Brain pericyte (primary cell): ENCODE measurements around the gene PTGFR.

ENCODE experiments used
- DNase-seq: peaks from one replicate; pipeline ENCODE4 v3.0.0-alpha.2; 2012; ENCODE audit warnings: low read depth, low spot score

The PTGFR gene, protein sequence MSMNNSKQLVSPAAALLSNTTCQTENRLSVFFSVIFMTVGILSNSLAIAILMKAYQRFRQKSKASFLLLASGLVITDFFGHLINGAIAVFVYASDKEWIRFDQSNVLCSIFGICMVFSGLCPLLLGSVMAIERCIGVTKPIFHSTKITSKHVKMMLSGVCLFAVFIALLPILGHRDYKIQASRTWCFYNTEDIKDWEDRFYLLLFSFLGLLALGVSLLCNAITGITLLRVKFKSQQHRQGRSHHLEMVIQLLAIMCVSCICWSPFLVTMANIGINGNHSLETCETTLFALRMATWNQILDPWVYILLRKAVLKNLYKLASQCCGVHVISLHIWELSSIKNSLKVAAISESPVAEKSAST

GRCh38 chr1:78490861-78491450 lies at the start of gene PTGFR:
PTGFR (plus strand) TSS chr1:78490974; CDS start chr1:78492744, 1,770 bp downstream.
- DNase-seq = no peak

DNA sequence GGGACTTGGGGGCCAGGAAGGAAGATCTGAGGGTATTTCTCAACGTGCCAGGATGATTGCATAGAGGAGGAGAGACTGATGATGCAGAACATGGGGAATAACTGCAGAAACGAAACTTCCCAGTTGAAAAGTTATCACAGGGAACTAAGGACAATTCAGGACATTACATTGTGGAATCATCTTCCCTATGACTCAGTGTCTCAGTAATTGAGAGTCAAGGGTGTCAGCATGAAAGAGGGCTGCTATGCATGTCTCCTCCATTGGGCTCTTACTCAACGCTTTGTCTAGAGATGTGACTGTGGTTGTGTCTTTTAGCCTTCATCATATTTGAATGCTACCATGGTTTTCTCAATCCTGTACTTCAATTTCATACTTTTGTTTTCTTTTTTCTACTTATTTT lies 48.9 kb upstream of the PTGFR start:
- DNase-seq = no peak

DNA sequence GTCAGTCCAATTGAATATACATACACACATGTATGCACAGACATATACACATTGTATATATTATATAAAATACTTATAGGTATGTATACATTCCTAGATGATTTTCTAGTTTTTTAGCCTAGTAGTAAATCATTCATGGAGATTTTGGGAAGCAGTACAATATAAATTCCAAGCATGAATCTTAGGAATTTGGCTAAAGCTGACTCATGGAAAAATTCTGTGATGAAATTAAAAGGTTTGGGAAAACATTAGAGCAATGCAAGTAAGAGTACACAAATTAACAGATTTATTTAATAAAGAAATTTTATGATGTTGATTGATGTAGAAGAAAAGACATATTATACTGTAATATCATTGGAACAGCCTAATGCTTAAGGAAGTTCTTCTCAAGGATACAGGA lies 43.7 kb upstream of the PTGFR start:
- DNase-seq = no peak

DNA sequence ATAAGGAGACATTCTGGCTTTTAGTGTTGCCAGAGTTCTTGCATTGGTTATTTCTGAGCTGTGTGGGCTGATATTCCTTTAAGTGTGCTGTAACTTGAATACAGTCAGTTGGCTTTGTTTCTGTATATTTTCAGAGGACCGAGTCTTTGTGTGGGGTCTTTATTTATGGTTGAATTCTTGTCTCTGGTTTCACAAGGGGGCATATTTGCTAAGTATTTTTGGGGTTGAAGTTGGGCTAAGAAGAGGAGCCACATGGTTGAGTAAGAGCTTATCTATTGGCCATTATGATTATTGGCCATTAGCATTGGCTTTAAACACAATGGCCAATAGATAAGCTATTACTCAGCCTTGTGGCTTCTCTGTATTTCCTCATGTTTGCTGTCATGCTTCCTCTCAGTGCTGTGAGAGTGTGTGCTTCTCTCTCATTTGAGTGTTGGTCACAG lies 26.3 kb upstream of the PTGFR start:
- DNase-seq = no peak

- DNase-seq = no peak
These were observed 25.6 kb upstream of the PTGFR start for GRCh38 chr1:78465143-78465542.

- DNase-seq = no peak
These were observed 22.3 kb upstream of the PTGFR start for GRCh38 chr1:78468521-78468920.

DNA sequence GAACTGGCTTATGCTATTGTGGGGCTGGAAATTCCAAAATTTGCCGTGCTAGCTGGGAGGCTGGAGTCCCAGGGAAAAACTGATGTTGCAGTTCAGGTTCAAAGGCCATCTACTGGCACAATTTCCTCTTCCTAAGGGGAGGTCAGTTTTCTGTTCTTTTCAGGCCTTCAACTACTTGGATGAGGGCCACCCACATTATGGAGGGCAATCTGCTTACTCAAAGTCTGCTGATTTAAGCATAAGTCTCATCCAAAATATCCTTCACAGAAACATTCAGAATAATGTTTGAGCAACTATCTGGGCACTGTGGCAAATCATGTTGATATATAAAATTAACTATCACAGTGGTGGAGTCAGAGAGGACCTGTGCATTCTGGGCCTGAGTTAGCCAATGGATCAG lies 21.2 kb upstream of the PTGFR start:
- DNase-seq = no peak

- no peak for DNase-seq
These were observed 18.7 kb upstream of the PTGFR start for GRCh38 chr1:78471890-78472620.

DNA sequence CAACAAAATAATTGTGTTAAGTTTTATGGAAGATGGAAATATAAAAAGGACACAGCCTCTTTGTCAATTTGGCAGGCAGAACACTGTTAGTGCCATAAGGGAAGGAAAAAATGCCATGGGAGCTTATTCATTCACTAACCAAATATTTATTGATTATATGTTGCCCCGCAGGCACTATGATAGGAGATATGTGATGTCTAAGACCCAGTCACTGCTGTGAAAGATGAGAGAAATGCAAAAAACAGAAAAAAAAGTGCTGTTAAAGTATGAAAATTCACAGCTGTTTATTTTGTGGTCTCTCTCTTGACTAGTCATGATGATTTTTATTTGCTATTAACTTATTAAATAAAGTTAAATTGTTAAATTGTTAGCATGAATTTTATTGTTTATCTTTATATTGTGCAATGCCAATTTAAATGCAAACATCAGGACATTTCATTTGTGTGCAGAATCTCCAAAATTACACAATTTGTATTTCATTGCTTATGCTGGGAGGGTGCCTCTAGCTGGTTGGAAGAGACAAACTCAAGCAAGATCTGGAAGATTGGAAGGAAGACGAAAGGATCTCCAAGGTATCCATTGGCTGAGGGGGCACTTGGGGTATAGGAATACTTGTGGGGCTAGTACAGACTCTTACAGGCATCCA lies 17.8 kb upstream of the PTGFR start:
- no peak for DNase-seq

GRCh38 chr1:78474092-78474491 lies 16.7 kb upstream of the PTGFR start:
- no peak for DNase-seq

DNA sequence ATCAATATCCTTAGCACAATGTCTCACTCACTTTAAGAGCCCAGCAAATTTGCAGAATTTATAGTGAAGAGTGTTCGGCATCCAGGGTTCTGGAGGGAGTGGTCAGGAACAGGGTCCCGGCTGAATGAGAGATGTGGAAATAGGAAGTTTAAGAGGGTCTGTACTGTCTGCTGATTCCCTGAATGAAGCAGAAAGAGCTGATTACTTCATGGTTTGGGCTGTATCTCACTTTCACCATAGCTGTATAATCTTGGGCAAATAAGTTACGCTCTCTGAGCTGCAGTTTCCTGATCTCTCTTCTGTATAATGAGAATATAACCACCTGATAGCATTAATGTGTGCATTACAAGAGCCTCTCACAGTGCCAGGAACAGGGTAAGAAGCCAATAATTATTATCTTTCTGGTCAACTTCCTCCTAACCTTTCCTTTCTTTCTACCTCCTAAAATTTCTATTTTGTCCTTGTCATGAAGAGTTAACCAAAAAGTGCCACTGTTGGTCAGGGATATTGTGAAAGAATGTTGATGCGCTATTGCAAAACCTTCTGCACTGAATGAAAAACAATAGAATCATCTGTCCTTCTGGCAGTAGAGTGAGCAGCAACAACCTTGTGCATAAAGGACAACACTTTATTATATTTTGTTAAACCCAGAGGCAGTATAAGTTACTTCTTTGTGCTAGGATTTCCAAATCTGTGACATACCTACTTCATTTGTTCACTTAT lies 14.7 kb upstream of the PTGFR start:
- DNase-seq = no peak

- no peak for DNase-seq
These were observed 6.9 kb upstream of the PTGFR start for GRCh38 chr1:78483903-78484302.

DNA sequence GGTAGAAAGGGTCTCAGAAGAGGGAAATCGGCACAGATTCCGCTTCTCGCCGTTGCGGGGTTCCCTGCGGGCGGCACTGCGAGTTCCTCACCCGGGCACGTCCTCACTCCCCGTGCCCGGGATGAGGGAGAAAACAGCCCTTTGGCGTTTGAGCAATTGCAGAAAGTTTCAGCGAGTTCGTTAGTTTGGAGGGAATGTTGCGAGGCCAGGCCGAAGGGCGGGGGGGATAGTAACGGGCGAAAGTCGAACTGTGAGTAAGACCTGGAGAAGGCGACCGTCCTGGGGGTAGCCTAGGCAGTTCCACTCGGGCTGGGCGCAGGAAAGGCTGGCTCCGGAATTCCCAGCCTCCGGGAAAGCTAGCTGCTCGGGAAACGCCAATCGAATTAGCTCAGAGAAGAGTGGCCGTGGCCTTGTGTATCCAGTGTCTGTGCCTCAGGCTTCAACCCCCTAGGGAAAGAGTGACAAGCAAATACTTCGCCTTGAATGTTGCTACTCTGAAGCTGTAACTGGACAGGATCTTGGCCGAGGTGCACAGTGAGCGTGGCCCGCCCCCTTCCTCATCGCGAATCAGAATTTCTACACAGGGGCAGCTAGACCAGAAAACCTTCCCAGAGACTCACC lies 787 bp downstream of the PTGFR start:
- no peak for DNase-seq

DNA sequence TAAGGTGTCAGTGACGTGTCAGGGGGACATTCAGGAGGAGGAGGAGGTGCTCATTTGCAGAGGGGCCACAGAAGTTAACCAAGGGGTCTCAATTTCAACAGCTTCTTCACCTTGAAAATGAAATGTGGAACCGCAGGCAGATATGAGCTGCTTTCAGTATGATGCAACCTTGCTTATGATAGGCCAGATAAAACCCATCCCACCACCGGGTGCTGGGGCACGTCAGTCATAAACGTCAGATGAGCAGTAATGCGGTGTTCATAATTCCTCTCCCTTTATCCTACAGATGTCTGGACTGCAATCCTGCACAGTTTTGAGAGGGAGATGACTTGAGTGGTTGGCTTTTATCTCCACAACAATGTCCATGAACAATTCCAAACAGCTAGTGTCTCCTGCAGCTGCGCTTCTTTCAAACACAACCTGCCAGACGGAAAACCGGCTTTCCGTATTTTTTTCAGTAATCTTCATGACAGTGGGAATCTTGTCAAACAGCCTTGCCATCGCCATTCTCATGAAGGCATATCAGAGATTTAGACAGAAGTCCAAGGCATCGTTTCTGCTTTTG lies 1.7 kb downstream of the PTGFR start:
- DNase-seq = no peak

DNA sequence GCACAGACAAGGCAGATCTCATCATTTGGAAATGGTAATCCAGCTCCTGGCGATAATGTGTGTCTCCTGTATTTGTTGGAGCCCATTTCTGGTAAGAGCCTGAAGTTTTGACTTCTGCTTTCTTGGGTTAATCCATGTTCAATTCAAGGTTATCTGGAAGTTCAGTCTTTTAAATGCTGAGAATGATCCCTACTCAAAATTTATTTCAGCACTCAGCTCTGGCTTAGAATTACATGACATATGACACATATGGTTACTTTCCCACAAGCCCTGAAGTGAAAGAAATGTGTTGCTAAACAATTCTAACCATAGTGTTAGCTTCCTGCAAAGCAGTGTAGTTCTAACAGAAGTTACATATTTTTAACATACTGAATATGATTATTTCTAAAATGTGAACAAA lies 2.7 kb downstream of the PTGFR start:
- no peak for DNase-seq

DNA sequence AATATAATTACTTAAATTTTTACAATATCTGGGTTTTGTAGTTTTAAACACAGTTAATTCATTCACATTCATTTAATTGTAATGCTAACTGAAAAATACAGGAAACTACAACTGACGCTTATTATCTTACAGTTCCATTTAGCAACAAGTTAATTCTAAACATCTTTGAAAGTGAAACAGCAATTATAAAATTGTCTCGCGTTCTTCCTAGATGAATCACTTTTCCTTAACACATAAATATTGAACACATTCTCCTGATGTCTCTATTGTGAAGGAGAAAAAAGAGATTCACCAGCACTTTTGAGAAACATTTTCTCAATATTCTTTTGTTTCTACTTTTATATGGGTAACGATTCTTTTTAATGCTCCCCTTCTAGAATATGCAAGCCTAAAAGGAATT lies 6.4 kb downstream of the PTGFR start:
- DNase-seq = no peak

DNA sequence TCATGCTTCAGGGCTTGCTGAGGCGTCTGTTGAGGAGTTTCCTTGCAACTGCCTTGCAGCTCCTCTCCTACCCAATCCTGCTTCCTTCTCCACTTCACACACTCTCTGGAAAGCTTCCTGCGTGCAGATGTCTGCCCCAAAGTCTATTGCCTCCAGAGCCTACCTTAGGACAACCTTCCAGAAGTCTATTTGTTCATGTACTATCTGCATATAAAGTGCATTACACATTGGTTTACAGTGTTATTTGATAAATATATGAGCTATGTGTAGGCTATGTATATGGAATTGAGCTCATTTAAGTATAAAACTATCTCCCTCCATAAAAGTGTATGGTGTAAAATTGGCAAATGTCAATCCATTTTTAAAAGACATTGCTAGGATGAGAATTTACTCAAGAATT lies 9.8 kb downstream of the PTGFR start:
- DNase-seq = no peak

DNA sequence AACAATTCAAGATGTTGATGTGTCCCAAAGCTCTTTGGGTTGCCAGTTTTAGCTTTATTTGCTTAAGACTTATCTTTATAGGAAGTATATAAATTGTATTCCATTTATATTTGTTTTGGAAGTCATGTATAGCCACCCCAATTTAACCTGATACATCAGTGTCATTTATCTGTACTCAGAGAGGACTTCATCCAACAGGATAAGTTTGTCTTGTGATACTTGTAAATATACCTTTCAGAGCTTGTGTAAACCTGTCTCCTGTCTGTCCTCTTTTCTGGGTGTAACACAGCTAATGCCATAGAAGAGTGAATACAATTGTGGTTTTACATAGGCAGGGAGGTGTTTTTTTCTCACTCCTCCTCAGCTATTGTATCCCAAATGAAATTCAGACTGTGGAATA lies 10.4 kb downstream of the PTGFR start:
- DNase-seq = no peak

DNA sequence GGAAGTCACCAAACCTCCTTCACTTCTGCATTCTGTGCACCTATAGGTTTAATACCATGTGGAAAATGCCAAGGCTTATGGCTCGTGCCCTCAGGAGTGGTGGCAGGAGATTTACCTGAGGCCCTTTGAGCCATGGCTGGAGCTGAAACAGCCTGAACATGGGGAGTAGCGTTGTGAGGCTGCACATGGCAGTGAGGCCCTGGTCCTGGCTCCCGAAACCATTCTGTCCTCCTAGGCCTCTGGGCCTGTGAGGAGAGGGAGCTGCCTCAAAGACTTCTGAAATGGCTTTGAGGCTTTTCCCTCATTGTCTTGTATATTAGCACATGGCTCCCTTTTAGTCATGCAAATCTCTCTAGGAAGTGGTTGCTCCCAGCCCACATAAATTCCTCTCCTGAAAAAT lies 20.6 kb downstream of the PTGFR start:
- DNase-seq = no peak

- no peak for DNase-seq
These were observed 25.9 kb downstream of the PTGFR start for GRCh38 chr1:78516716-78517115.

GRCh38 chr1:78519446-78519845 lies 28.7 kb downstream of the PTGFR start:
- no peak for DNase-seq
